ENCODE measurements around the gene MZB1. TPM values are rescaled to one million over a fixed set of nuclear protein-coding genes. Genes with fewer than 3 reads are reported as not detected.

MZB1 gene
- total and polyA plus RNA-seq, 2 of the 13 experiments (the other 11 are each of a cell fraction or from before 2014, with no cell fraction given) = 0.31 to 0.40 TPM

DNA sequence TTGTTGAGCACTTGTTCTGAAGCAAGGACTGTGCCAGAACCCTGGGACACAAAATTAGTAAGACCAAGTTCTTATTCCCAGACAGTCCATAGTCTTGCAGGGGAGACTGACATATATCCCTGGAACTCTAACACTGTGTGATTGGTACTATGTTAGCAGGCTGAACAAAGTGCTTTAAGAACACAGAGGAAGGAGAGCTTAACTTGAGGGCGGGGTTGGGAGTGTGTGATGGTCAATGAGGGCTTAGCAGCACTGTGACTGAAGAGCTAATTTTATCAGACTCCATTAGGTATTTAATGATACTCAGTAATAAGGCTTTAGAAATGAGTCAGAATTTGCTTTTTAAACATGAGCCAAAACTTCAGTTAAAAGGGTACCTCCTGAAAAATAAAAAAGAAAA lies 29.1 kb upstream of the MZB1 start:
- TF ChIP-seq ZNF850 (CRISPR knock-in tag; conservative IDR thresholded peaks at IDR 0.05) = no peak
- TF ChIP-seq SMC3 (IDR thresholded peaks at IDR 0.05; ENCODE audit: low read length) = no peak
- no peak for TF ChIP-seq ZNF446 (CRISPR knock-in tag; IDR thresholded peaks at IDR 0.05)
- TF ChIP-seq NONO (IDR thresholded peaks at IDR 0.05) = no peak
- TF ChIP-seq NONO (CRISPR knock-in tag; conservative IDR thresholded peaks at IDR 0.05) = no peak
- TF ChIP-seq, protein P1, sequence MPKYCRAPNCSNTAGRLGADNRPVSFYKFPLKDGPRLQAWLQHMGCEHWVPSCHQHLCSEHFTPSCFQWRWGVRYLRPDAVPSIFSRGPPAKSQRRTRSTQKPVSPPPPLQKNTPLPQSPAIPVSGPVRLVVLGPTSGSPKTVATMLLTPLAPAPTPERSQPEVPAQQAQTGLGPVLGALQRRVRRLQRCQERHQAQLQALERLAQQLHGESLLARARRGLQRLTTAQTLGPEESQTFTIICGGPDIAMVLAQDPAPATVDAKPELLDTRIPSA (CRISPR knock-in tag; IDR thresholded peaks at IDR 0.05; ENCODE audit: borderline replicate concordance) = no peak
- in situ Hi-C loops (cut with HindIII; ENCODE audit: extremely low pct_ligation_motif_present, low pct_unique_long_range_greater_than_20kb) = no loop called here
- H3K9me3 ChIP-seq (ENCODE audit: low read length) = no peaks in the 10 kb centered on the region
- no peaks in the 10 kb centered on the region for H4K20me1 ChIP-seq (ENCODE audit: insufficient read depth, low read length)
- no peak for FAIRE-seq
- peaks cover 0 to under 1% of the 10 kb centered on the region in 2 experiments; a peak in 3 of 5 replicates for H3K36me3 ChIP-seq (replicated peaks in 1 of 2; ENCODE audit: control insufficient read depth in 1 of 2, insufficient read depth in 2 of 2, low read length in 2 of 2)
- no peak overlapping the region for H3K9ac ChIP-seq (ENCODE audit: insufficient read depth, low read depth, low read length)
- 97% methylated on average over 1 of the region's 1 CpG for WGBS (ENCODE audit: low lambda C conversion rate)
- ChIA-PET CTCF (ENCODE audit: low intra/inter-chr PET ratio, low total read pairs) (no interaction called here), POLR2A (no interaction called here)
- H3K4me2 ChIP-seq (ENCODE audit: low read depth, low read length) = no peak overlapping the region
- BruUV-seq (replicated peaks) = no TSS peak
- peaks cover 39% of the 10 kb centered on the region for H3K4me1 ChIP-seq (ENCODE audit: insufficient read depth, low read length)
- no peak overlapping the region for H3K4me3 ChIP-seq (replicated peaks in 1 of 3; ENCODE audit: insufficient read depth in 1 of 3, low read depth in 2 of 3, low read length in 3 of 3)
- H3K79me2 ChIP-seq (ENCODE audit: insufficient read depth, low read length) = no peaks in the 10 kb centered on the region
- H2AFZ ChIP-seq (ENCODE audit: low read length) = no peak overlapping the region
- ATAC-seq = no peak
- no peaks in the 10 kb centered on the region for H3K27me3 ChIP-seq (ENCODE audit: control insufficient read depth in 1 of 2, insufficient read depth in 2 of 2, low read length in 2 of 2)
- intact Hi-C loops (cut with micrococcal nuclease; ENCODE audit: unreplicated experiment) = no loop called here
- no peak for DNase-seq (ENCODE audit: low spot score)
- no peak overlapping the region for H3K27ac ChIP-seq (ENCODE audit: extremely low read length, insufficient read depth, low read length)

DNA sequence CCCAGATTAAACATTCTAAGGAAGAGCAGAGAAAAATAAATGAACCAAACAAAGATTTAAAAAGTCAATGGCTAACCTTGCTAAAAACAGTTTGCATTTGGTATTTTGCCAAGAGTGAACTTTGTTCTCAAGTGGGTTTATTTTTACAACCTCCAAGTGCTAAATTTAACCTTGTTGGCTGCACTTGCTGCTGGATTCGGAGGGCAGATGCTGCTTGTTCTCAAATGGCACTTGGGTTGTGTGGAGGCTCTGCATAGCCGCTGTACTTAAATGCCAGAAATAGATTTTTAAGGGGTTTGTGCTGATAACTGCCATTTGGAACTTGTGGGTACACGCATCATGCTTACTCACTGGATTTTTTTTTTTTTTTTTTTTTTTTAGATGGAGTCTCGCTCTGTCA lies 27.5 kb upstream of the MZB1 start:
- intact Hi-C loops (cut with micrococcal nuclease; ENCODE audit: unreplicated experiment) = no loop called here
- Histone ChIP-seq H2AFZ (ENCODE audit: low read length) (no peak overlapping the region), H3K4me1 (ENCODE audit: insufficient read depth, low read length) (peaks cover 39% of the 10 kb centered on the region), H3K27ac (ENCODE audit: extremely low read length, insufficient read depth, low read length) (peak overlapping the region; percentile 24), H3K9me3 (ENCODE audit: low read length) (no peaks in the 10 kb centered on the region), H3K4me3 (replicated peaks in 1 of 3; ENCODE audit: insufficient read depth in 1 of 3, low read depth in 2 of 3, low read length in 3 of 3) (no peak overlapping the region), H3K27me3 (ENCODE audit: control insufficient read depth in 1 of 2, insufficient read depth in 2 of 2, low read length in 2 of 2) (no peaks in the 10 kb centered on the region), H3K36me3 (replicated peaks in 1 of 2; ENCODE audit: control insufficient read depth in 1 of 2, insufficient read depth in 2 of 2, low read length in 2 of 2) (no peaks in the 10 kb centered on the region; a peak in 1 of 5 replicates), H3K79me2 (ENCODE audit: insufficient read depth, low read length) (no peaks in the 10 kb centered on the region), H4K20me1 (ENCODE audit: insufficient read depth, low read length) (no peaks in the 10 kb centered on the region), H3K4me2 (ENCODE audit: low read depth, low read length) (peak overlapping the region; percentile 37), H3K9ac (ENCODE audit: insufficient read depth, low read depth, low read length) (no peak overlapping the region)
- no TSS peak for BruUV-seq (replicated peaks)
- DNase-seq (ENCODE audit: low spot score) (no peak), FAIRE-seq (peak; percentile 43), ATAC-seq (no peak)
- ChIA-PET POLR2A (interaction anchor here (1.0 kb wide), 1 partner anchor 86 kb away, joined by 3 read pairs; no protein-coding TSS in a partner anchor), CTCF (ENCODE audit: low intra/inter-chr PET ratio, low total read pairs) (no interaction called here)
- 72% methylated on average over 4 of the region's 4 CpGs for WGBS (ENCODE audit: low lambda C conversion rate)
- in situ Hi-C loops (cut with HindIII; ENCODE audit: extremely low pct_ligation_motif_present, low pct_unique_long_range_greater_than_20kb) = no loop called here
- TF ChIP-seq, protein P2, sequence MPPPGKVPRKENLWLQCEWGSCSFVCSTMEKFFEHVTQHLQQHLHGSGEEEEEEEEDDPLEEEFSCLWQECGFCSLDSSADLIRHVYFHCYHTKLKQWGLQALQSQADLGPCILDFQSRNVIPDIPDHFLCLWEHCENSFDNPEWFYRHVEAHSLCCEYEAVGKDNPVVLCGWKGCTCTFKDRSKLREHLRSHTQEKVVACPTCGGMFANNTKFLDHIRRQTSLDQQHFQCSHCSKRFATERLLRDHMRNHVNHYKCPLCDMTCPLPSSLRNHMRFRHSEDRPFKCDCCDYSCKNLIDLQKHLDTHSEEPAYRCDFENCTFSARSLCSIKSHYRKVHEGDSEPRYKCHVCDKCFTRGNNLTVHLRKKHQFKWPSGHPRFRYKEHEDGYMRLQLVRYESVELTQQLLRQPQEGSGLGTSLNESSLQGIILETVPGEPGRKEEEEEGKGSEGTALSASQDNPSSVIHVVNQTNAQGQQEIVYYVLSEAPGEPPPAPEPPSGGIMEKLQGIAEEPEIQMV (CRISPR knock-in tag; IDR thresholded peaks at IDR 0.05; ENCODE audit: low read depth) = no peak
- TF ChIP-seq, protein P3, sequence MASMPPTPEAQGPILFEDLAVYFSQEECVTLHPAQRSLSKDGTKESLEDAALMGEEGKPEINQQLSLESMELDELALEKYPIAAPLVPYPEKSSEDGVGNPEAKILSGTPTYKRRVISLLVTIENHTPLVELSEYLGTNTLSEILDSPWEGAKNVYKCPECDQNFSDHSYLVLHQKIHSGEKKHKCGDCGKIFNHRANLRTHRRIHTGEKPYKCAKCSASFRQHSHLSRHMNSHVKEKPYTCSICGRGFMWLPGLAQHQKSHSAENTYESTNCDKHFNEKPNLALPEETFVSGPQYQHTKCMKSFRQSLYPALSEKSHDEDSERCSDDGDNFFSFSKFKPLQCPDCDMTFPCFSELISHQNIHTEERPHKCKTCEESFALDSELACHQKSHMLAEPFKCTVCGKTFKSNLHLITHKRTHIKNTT (CRISPR knock-in tag; IDR thresholded peaks at IDR 0.05) = no peak
- TF ChIP-seq, protein P4, sequence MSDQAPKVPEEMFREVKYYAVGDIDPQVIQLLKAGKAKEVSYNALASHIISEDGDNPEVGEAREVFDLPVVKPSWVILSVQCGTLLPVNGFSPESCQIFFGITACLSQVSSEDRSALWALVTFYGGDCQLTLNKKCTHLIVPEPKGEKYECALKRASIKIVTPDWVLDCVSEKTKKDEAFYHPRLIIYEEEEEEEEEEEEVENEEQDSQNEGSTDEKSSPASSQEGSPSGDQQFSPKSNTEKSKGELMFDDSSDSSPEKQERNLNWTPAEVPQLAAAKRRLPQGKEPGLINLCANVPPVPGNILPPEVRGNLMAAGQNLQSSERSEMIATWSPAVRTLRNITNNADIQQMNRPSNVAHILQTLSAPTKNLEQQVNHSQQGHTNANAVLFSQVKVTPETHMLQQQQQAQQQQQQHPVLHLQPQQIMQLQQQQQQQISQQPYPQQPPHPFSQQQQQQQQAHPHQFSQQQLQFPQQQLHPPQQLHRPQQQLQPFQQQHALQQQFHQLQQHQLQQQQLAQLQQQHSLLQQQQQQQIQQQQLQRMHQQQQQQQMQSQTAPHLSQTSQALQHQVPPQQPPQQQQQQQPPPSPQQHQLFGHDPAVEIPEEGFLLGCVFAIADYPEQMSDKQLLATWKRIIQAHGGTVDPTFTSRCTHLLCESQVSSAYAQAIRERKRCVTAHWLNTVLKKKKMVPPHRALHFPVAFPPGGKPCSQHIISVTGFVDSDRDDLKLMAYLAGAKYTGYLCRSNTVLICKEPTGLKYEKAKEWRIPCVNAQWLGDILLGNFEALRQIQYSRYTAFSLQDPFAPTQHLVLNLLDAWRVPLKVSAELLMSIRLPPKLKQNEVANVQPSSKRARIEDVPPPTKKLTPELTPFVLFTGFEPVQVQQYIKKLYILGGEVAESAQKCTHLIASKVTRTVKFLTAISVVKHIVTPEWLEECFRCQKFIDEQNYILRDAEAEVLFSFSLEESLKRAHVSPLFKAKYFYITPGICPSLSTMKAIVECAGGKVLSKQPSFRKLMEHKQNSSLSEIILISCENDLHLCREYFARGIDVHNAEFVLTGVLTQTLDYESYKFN (CRISPR knock-in tag; conservative IDR thresholded peaks at IDR 0.05) = 0 out of 2 replicates have a peak, but pooled peaks have one; percentile 44
- peak; percentile 93 for TF ChIP-seq MEF2D (CRISPR knock-in tag; IDR thresholded peaks at IDR 0.05)
- TF ChIP-seq GTF3A (CRISPR knock-in tag; conservative IDR thresholded peaks at IDR 0.05) = no peak
- no peak for TF ChIP-seq SOX6 (IDR thresholded peaks at IDR 0.05)
- TF ChIP-seq SOX6 (CRISPR knock-in tag; IDR thresholded peaks at IDR 0.05) = 0 out of 2 replicates have a peak, but pooled peaks have one; percentile 23
